NCI-H1417 (cell line): ENCODE data around the gene TMEM203.

Experiments used
- DNase-seq, 3 experiments: peaks; one replicate each; lab custom pipeline; 2025; lab: John Stamatoyannopoulos, UW

TMEM203 gene

DNA sequence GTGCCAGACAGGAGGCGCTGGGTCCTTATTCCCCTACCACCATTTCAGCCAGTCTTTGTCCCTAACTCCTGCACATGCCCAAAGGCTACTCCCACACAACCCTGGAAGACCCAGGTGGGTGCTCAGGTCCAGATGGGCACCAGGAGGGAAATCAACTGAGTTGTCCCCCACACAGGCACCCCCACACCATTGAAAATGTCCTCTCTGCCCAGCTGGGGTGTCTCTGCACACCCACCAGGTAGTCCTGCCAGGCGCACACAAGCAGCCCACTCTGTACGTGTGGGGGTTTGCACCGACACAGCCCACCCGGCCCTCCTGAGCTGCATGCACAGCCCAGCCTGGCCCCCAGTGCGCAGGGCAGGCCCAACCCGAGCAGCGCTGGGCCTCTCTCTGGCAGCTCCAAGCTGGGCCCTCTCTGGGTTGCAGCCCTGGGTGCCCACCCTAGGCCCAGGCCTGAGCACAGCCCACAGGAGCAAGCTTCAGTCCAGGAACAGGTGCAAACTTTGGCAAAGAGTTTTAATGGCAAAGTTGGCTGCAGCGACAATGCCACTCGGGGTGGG lies 14.4 kb upstream of the TMEM203 start:
- DNase-seq = no peak

DNA sequence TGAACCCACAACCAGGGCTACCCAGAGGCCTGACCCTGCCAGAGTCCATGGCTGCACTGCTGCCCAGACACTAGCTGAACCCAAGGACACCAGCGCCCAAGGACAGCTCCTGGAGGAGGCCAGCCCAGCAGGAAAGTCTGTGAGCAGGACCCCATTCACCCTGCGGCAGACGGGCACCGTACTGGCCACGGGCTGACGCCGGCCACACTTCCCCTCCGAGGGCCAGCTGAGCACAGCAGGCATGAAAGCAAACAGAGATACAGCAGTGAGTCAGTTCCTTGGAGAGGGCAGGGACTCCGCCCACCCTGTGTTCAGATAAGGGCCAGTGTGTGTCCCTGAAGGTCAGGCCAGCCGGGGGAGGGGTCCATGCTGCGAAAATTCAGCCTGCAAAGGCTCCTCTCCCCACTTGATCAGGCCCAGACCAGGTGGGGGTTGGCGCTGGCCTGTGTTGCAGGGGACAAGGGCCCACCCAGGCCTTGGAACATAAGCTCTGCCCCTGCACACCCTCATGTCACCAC lies 13.4 kb upstream of the TMEM203 start:
- no peak for DNase-seq

- DNase-seq = no peak
These were observed 12.8 kb upstream of the TMEM203 start for GRCh38 chr9:137218212-137218753.

GRCh38 chr9:137217276-137218211 lies 12.1 kb upstream of the TMEM203 start:
- peak in 1 of 3 experiments; percentile 41 for DNase-seq

DNA sequence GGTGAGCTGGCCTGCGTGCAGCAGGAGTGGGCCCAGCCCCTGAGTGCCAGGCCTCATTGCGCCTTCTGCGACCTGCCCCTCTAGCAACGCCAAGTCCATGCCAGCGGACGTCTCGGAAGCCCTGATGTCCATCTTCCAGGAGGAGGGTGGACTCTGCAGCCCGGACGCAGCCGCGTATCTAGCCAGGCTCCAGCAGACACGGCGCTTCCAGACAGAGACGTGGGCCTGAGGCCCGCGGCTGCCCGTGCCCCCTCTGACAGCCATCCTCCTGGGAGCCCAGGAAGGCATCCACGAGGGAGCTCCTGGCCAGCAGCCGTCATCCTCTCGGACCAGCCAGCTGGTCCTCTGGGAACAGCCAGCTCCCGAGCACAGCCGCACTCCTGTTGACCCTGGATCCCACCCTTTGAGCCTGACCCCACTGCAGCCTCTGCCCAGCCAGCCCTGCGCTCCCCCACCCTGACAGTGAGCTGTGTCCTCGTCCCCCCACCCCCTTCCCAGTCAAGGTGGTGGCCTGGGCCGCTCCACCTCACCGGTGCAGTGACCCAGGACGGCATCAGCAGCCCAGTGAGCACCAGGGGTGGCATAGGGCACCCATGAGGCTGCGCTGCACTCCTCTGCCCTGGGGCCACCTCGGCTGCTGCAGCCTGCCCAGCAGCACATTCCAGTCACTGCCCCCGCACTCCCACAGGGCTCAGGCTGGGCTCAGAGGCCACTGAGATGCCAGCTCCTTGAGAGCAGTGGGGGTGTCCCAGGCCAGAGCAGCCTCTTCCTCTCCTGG lies 10.9 kb upstream of the TMEM203 start:
- DNase-seq = no peak

DNA sequence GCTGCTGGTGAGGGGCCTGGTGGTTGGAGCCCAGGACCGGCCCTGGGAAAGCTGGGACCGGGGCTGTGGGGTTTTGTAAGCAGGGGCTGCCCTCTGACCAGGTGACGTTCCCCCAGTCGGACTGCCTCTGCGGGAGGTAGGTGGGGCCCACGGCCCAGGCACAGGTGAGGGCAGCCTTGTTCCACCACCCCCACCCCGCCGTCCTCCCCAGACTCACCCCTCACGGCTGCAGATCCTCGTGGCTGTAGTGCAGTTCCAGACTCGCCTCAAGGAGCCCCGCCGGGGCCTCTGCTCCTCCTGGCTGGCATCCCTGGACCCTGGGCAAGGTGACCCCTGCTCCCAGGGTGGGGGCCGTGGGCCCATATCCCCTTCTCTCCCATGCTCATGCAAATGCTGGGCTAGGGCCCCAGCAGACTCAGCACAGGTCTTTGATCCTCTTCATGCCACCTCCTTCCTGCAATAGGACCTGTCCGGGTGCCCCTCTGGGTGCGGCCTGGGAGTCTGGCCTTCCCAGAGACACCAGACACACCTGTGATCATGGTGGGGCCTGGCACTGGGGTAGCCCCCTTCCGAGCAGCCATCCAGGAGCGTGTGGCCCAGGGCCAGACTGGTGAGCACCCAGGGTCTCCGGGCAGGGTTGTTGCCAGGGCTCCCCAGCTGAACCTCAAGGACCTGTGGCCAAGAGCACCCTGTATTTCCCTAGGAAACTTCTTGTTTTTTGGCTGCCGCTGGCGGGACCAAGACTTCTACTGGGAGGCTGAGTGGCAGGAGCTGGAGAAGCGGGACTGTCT lies 9.9 kb upstream of the TMEM203 start:
- no peak for DNase-seq

DNA sequence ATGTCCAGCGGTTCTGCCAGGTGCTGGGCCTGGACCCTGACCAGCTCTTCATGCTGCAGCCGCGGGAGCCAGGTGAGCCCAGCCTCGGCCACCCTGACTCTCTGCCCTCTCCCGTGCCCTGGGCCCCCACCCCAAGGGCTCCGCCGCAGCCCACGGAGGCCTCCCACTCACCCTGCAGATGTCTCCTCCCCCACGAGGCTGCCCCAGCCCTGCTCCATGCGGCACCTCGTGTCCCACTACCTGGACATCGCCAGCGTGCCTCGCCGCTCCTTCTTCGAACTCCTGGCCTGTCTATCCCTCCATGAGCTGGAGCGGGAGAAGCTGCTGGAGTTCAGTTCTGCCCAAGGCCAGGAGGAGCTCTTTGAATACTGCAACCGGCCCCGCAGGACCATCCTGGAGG lies 9.2 kb upstream of the TMEM203 start:
- no peak for DNase-seq

- no peak for DNase-seq
These were observed 8.0 kb upstream of the TMEM203 start for GRCh38 chr9:137213160-137214060.

GRCh38 chr9:137212520-137212919 lies 7.1 kb upstream of the TMEM203 start:
- DNase-seq = no peak

DNA sequence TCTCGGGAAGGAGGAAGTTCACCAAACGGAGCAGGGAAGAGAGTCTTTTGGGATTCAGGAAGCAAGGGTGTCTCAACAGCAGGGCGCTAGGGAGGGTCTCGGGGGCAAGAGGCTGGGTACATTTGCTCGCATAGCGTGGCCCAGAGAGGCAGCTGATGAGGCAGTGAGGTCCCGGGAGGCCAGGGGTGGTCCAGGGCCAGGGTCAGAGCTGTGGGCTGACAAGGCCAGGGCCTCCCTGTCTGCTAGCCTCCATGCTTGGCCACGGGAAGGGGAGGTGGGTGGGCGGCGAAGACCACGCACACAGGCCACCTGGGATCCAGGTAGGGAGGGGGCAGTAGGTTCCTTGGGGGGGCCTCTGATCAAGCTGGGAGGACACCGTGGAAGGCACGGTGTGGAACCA lies 6.1 kb upstream of the TMEM203 start:
- no peak for DNase-seq

- no peak for DNase-seq
These were observed 1.2 kb upstream of the TMEM203 start for GRCh38 chr9:137206602-137207001.

DNA sequence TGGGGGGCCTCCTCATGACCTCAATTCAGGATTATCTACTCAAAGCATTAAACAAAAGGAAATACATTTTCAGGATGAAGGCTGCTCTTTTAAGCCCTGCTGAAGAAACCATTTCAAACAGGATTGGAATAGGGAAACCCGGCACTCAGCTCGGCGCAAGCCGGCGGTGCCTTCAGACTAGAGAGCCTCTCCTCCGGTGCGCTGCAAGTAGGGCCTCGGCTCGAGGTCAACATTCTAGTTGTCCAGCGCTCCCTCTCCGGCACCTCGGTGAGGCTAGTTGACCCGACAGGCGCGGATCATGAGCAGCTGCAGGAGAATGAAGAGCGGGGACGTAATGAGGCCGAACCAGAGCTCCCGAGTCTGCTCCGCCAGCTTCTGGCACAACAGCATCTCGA lies 720 bp downstream of the TMEM203 start:
- DNase-seq = no peak

DNA sequence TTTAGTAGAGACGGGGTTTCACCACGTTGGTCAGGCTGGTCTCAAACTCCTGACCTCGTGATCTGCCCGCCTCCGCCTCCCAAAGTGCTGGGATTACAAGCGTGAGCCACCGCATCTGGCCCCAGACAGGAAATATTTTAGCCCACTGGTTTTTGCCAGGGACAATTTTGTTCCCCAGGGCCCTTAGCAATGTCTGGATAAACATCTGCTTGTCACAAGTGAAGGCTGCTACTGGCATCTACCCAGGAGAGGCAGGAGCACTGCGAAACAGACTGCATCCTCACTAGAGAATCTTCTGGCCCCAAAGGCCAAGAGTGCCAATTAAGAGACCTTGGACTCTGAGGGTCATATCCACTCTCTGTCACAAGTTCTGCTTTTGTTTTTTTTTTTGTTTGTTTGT lies 2.5 kb downstream of the TMEM203 start:
- DNase-seq = no peak

DNA sequence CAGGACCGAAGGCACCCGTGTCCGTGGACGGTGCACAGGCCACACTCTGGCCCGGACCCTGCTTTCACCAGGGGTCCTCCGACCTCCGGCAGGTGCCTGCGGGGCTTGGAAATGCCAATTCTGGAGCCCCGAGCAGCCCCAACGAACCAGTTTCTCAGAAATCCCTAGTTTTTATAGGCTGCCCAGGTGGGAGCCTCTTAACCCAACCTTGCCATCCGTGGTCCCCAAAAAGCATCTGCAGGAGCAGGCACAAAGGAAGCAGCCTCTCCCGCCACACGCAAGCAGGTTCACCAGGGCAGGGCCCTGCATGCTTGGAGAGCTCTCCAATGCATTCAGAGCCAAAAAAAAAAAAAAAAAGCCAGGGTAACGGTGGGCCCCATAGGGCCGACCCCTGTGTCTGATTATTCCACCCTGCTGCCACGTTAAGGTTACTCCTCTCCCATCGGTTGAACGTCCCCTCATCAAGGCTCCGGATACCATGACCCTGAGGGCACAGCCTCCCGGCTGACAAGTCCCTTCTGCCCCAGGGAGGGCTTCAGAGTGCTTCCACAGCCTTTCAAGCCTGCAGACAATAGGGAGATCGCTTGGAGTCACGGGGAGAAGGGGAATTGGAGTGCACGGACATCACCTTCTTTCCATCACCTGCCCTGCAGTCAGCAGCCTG lies 4.1 kb downstream of the TMEM203 start:
- DNase-seq = no peak

- DNase-seq = peak; percentile 97 to 100 (median 100)
These were observed 4.9 kb downstream of the TMEM203 start, which contains the start of gene TPRN for GRCh38 chr9:137200311-137201204. TSS of gene TPRN (minus strand) at chr9:137200741. CDS start at chr9:137200711, 30 bp downstream.

DNA sequence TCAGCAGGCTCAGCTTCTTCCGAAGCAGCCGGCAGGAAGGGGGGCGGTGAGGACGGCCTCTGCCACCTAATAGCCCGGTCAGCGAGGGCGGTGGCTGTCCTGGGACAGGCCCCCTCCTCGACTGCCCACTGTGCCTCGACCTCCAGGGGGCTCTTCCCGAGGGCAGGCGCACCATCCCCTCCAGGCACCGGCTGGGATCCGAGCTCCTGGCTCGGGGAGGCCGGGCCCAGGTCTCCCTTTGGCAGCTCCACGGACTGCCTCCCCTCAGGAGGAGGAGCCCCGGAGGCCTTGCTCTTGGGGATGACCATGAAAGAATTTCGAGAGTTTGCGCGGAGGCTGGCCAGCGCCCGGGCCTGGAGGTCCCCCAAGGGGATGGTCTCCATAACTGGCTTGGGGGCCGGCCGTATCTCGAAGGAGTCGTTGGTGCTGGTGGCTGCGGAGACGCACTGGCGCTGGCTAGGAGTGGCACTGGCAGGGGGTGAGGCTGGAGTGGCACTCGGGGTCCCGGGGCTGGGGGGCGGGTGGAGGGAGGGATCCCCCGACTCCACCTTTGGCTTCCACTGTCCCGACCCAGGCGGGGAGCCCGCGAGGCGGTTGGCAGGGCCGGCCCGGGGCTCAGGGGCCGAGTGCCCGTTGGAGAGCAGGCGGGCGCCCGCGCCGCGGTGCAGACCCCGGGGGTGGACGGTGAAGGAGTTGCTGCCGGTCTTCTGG lies 5.9 kb downstream of the TMEM203 start:
- DNase-seq = no peak

DNA sequence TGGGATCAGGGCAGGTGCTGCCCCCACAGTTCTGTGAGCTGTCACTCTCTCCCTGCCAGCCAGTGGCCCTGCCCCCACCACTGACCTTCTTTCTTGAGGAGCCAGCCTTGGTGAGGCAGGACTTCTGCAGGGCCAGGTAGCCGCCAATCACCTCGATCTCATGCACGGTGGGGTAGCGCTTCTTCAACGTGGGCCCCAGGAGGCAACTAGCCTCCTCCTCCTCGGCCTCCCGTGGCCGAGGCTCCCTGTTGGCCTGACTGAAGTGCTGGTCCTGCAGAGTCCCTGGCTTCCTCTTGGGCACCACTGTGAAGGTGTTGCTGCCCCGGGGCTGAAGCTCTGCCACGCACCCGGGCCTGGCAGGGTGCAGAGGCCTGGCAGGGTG lies 6.6 kb downstream of the TMEM203 start:
- no peak for DNase-seq
